ENCODE data around the gene CAMTA1.

- TF ChIP-seq CTCF (IDR thresholded peaks at IDR 0.05; ENCODE audit: insufficient read depth, low read length, poor library complexity, severe bottlenecking) (no peak), EZH2phosphoT487 (conservative IDR thresholded peaks at IDR 0.05; ENCODE audit: low read length) (no peak)
These were observed 218.4 kb downstream of the CAMTA1 start for GRCh38 chr1:7003676-7004075.

All from SU-DHL-6 (cell line).